NCI-H1436 (cell line): ENCODE measurements around the gene LPIN3.

Experiments used
- DNase-seq: peaks from one replicate; lab custom pipeline; 2025; lab: John Stamatoyannopoulos, UW

Gene LPIN3

GRCh38 chr20:41327178-41327577, 13.4 kb upstream of the LPIN3 start:
- no peak for DNase-seq

- DNase-seq, result no peak
Observed at GRCh38 chr20:41329435-41330342, 10.9 kb upstream of the LPIN3 start.

DNA sequence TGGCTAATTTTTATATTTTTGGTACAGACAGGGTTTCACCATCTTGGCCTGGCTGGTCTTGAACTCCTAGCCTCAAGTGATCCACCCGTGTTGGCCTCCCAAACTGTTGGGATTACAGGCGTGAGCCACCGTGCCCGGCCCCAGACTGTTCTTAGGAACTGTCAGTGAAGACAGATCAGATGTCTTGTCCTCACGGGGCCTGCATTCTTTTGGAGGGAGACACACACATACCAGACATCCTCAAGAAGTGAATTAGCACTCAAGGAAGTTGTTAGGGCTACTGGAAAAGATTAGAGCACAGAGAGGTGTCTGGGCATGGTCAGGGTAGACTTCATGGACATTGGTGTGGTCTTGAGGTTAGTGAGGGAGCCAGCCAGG, 10.3 kb upstream of the LPIN3 start:
- no peak for DNase-seq

DNA sequence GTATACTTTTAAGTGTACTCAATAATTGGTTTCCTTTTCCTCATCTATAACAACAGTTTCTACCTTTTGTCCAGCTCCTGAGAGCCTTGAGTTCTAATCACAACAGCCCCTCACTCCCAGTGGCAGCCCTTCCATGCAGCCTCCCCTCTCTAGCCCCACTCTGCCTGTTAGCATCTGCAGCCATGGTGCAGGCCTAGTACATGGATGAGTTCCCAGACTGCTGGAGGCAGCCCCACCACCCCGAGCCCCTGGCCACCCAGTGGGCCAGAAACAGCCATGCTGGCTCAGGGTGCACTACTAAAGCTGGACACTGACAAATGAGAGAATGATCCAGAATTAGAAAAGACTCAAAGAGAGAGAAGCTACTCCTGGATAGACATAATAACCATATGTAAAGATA, 9.7 kb upstream of the LPIN3 start:
- no peak for DNase-seq

DNA sequence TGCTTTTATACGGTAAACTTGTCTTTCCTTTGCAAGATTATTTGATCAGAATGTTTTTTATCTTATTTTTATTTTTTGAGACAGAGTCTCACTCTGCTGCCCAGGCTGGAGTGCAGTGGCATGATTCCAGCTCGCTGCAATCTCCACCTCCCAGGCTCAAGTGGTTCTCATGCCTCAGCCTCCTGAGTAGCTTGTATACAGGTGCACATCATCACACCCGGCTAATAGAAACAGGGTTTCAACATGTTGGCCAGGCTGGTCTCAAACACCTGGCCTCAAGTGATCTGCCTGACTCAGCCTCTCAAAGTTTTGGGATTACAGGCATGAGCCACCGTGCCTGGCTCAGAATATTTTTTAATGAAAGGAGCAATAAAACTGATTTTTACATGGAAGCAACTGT, 8.9 kb upstream of the LPIN3 start:
- DNase-seq, result no peak

- DNase-seq, result no peak
Observed at GRCh38 chr20:41334036-41334435, 6.6 kb upstream of the LPIN3 start.

DNA sequence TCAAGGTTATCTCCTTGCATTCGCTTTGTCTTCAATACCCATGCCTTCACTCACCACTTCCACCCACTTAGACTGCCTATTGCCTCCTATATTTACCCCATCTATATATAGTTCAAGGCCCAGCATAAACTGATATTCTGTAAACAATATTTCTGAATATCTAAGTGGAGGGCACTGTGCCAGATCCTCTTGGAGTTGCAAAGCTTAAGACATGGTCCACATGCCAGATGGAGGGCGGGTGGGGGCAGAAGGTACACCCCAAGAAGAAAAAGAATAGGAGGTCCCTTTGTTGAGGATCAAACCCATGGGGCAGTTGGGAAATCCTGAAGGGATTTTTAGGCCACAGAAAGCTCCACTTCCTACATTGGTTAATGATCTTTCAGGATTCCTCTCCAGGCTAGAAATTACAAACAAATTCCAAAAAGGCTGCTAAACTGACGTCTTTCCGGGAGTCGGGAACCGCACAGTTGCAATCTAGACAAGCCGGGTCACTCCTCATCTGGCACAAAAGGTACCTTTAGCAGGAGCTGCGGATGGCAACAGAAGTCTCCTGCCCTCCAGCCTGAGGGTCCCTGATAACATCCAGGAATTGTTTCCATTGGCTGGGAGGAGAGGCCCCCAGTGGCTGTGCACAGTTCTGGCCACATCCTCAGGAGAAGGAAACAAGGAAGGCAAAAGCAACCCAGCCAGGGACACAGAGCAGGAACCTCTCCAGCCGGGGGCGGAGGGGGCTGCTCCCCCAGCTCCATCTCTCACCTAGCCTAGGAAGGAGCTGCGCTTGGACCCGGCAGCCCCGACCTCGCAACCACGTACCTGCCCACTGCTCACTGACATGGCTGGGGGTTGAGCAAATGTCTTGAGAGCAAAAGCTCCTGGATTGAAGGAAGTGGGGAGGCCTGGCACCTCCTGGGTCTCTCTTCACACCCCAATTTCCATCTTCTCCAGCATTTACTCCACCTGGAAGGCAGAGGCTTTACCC, 5.9 kb upstream of the LPIN3 start:
- no peak for DNase-seq

DNA sequence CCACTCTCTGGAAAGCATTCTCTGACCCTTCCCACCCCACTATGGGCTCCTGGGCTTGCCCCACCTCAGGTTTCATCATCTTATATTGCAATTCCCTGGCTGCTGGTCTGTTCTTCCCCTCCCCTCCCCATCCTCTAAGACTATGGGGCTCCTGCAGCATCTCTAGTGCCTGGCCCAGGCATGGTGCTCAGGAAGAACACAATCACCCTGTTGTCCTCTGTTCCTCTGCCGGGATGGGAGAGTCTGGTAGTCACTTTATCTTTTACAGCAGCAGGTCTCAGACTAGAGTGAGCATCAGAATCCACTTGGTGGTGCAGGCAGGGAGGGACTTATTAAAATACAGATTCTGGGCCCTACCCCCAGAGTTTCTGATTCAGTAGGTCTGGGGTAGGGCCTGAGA, 5.0 kb upstream of the LPIN3 start:
- DNase-seq, result no peak

DNA sequence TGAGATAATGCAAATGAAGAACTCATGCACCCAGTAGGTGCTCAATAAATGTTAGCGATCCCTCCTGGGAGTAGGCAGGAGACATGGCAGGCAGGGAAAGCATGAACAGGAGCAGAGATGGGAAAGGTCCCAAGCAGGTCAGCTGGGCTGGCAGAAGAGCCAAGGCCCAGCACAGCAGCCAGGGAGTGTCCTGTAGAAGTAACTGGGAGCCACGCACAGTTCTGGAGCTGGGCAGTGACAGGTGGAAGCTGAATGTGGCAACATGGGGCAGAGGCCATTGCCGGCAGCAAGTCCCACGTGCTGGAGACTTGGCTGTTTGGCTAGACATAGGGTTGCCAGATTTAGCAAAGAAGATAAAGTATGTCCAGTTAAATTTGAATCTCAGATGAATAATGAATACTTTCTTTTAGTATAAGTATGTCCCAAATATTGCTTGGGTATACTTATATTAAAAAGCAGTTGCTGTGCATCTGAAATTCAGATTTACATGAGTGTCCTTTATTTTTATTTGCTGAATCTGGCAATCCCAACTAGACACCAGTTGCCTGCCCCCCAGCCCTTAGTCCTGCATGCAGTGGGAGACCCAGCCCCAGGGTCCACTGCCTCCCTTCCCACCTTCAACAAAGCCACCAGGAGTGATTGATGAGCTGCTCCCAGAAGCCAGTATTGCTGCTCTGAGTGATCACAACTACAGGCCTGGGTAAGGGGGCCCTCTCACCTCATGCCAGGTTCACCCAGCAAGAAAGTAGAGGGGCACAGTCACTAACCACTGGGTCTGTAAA, 3.7 kb upstream of the LPIN3 start:
- no peak for DNase-seq

- DNase-seq, result peak; percentile 61
Observed at GRCh38 chr20:41339957-41340326, 679 bp upstream of the LPIN3 start.

DNA sequence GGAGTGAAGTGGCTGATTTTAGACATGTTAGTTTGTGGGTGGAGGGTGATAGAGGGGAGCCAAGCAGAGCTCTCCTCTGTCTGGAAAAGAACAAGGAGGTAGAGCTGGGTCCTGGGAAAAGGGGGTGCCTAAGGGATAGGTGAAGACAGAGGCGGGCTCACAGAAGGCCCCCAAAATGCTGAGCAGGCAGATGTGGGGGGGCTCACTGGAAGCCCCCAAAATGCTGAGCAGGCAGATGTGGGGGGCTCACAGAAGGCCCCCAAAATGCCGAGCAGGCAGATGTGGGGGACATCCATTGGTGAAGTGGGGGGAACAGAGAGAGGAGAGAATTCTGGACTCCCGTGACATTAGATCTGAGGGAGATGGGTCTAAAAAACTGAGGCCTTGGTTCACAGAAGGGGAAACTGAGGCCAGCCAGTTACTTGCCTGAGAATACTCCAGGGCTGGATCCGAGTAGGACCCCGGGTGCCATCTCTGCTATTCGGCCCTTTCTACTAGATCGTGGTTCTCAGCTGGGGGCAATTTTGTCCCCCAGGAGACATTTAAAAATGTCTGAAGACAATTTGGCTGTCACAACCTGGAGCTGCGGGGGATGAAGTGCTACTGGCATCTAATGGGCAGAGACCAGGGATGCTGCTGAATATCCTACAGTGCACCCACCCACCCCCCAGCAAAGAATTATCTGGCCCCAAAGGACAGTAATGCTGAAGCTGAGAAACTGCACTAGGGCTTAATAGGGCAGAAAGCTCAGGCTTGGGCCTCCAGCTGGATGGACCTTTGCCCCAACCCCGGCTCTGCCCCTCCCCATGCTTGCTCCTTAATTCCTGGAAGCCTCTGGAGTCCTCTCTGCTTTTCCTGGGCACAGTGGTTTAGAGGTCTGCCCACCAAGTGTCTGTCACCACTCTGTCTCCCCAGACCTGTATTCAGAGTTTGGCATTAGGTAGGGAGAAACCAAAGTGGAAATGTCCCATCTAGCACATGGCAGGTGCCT, 2.1 kb downstream of the LPIN3 start:
- no peak for DNase-seq

GRCh38 chr20:41344477-41344876, 3.9 kb downstream of the LPIN3 start:
- DNase-seq, result no peak

GRCh38 chr20:41344938-41345728, 4.5 kb downstream of the LPIN3 start:
- DNase-seq, result no peak

- no peak for DNase-seq
Observed at GRCh38 chr20:41345729-41346067, 5.1 kb downstream of the LPIN3 start.

DNA sequence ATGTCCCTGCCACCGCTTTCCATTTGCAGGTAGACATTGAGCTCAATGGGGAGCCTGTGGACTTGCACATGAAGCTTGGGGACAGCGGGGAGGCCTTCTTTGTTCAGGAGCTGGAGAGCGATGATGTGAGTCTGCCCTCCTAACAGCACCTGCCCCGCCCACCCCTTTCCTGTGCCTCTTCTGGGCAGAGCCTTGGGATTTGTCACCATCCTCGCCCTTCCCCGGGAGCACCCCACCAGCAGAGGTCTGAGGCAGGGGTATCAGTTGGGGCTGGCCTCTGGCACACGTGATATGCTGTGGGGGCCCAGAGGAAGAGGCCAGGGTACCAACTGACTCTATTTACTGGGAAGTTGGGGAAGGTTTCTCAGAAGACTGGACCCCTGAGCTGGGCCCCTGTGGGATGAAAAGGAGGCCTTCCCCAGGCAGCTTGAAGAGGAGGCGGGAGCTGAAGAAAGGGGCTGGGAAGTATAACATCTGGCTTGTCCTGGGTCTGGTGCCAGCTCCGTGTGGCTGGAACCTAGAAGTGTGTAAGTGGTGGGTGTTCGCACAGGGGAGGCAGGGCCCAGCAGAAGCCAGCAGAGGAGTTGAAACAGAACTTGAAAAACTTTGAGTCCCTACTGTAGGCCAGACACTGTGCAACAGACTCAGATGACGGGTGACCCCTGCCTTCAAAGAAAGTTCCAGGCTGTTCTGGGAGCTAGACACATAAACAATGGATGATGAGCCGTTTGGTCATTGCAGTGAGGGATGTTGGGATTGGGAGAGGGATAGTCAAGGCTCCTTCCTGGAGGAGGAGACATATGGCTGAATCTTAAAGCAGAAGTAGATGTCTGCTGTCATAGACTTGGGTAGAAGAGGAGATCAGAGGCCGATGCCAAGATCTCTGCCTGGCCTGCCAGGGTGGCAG, 7.2 kb downstream of the LPIN3 start:
- DNase-seq, result no peak

DNA sequence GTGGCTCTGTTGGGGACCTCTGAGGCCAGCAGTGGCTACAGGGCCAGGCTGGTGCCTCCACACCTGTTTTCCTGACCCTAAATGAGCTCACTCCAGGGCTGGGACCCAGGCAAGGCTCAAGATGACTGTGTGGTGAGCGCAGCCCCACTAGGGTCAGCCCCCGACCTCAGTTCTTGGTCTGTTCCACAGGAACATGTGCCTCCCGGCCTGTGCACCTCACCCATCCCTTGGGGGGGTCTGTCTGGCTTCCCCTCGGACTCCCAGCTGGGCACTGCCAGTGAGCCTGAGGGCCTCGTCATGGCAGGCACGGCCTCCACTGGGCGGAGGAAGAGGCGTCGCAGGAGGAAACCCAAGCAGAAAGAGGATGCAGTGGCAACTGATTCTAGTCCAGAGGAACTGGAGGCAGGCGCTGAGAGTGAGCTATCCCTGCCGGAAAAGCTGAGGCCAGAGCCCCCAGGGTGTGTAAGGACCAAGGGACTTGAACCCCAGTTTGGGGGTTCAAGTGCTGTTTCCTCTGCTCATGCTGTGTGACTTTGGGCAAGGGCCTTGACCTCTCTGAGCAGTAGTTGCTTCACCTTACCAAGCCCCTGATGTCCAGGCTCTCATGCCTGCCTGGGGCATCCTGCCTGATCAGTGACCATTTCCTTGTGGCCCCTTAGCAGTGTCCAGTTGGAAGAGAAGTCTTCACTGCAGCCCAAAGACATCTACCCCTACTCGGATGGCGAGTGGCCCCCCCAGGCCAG, 8.0 kb downstream of the LPIN3 start:
- DNase-seq, result no peak

DNA sequence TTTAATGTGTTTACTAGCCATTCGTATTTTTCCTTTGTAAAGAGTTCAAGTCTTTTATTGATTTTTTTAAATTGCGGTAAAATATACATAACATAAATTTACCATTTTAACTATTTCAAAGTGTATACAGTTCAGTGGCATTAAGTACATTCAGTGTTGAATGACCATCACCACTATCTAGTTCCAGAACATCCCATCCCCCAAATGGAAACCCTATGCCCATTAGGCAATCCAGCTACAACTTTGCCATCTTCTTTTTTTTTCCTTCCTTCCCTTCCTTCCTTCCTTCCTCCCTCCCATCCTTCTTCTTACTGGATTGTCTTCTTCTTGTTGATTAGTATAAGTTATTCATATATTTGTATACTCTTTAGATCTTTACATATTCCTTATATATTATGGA, 8.6 kb downstream of the LPIN3 start:
- DNase-seq, result no peak

- DNase-seq, result no peak
Observed at GRCh38 chr20:41349943-41350342, 9.3 kb downstream of the LPIN3 start.
